DND-41 (cell line): ENCODE measurements around the gene LRRC43.

Source experiments
- CTCF ChIP-seq: IDR thresholded peaks from 2 replicates; pipeline ENCODE4 v1.5.1; 2012; ENCODE audit warnings: borderline replicate concordance, low read length, moderate library complexity, mild to moderate bottlenecking; ENCODE audit not compliant: poor library complexity, severe bottlenecking; ENCODE audit errors: extremely low read depth
- EZH2 ChIP-seq: IDR thresholded peaks from 3 replicates; pipeline ENCODE4 v1.6.1; 2012; ENCODE audit warnings: borderline replicate concordance, low read depth, mild to moderate bottlenecking, moderate library complexity, low read length, inconsistent platforms; ENCODE audit not compliant: severe bottlenecking

GRCh38 chr12:122192441-122192840 is 9.5 kb downstream of the LRRC43 start:
- TF ChIP-seq CTCF (no peak), EZH2 (no peak)
